Body of pancreas (tissue), 4 donors: ENCODE results near the gene ERAS. TPM values are rescaled to one million over a fixed set of nuclear protein-coding genes. Genes with fewer than 3 reads are reported as not detected.

ENCODE experiments used
- ATAC-seq: fragments of 150-250 bp; one replicate; pipeline ENCODE4 v1.9.1; 2016
- DNase-seq, 4 donors: peaks; one replicate each; pipeline ENCODE4 v3.0.0-alpha.2; 2019
- H3K27ac ChIP-seq, 4 donors: fragments of 200-600 bp; sonication (generic); 1 replicate in 3 of 4; 2 replicates in 1 of 4; pipeline versions ENCODE4 v1.5.1 to v1.6.1; 2016 to 2019; ENCODE audit warnings: mild to moderate bottlenecking in 1 of 4, mixed read lengths in 1 of 4, moderate library complexity in 1 of 4
- H3K27me3 ChIP-seq, 2 donors: fragments of 200-600 bp; sonication (generic); one replicate each; pipeline ENCODE4 v1.6.0; 2016; ENCODE audit warnings: mild to moderate bottlenecking in 1 of 2
- H3K36me3 ChIP-seq, 2 donors: fragments of 200-600 bp; sonication (generic); replicated peaks in 1 of 2; 2 replicates each; pipeline ENCODE4 v1.5.1; 2016; ENCODE audit warnings: low read depth in 2 of 2; ENCODE audit not compliant: insufficient read depth in 1 of 2
- H3K4me1 ChIP-seq: fragments of 200-600 bp; sonication (generic); one replicate; pipeline ENCODE4 v1.6.0; 2016
- H3K4me3 ChIP-seq, 2 donors: fragments of 200-600 bp; sonication (generic); 1 replicate in 1 of 2; 2 replicates in 1 of 2; pipeline ENCODE4 v1.5.1; 2016 to 2019
- H3K9me3 ChIP-seq, 3 donors: fragments of 200-600 bp; sonication (generic); 1 replicate in 2 of 3; 2 replicates in 1 of 3; pipeline ENCODE4 v1.5.1; 2016
- CTCF ChIP-seq, 7 experiments: fragments of 450-650 bp in 4 of 7; fragments of 200-600 bp in 3 of 7; sonication (generic) in 3 of 7; IDR thresholded peaks; one replicate each; pipeline ENCODE4 v1.5.1; 2016 to 2019; ENCODE audit warnings: antibody characterized with exemption in 7 of 7
- POLR2A ChIP-seq, 3 donors: fragments of 450-650 bp; IDR thresholded peaks; one replicate each; pipeline ENCODE4 v1.6.1; 2016; ENCODE audit warnings: antibody characterized with exemption in 3 of 3, mild to moderate bottlenecking in 2 of 3
- WGBS, 2 donors: methylation state at CpG; one replicate each; pipeline ENCODE4 v1.1.5; 2017; 5-methylcytosine and 5-hydroxymethylcytosine counted together
- intact Hi-C: fragments of 100-400 bp; cut with DNase I; formaldehyde crosslinking; loops from one replicate; pipeline ENCODE4 v1.15.1; 2023
- total RNA-seq, 2 donors: library from RNA; depleted of rRNA; stranded (reverse); fragments of >200 nt; gene quantifications; one replicate each; pipeline ENCODE4 v1.1.0, GENCODE V29; 2016

The ERAS gene
- not detected for total RNA-seq

GRCh38 chrX:48826135-48826875, at the start of gene ERAS:
ERAS (plus strand) TSS chrX:48826513; CDS start chrX:48829124, 2,611 bp downstream.
- Histone ChIP-seq H3K9me3 (no peaks in the 10 kb centered on the region), H3K4me3 (no peak within 1 kb of the TSS), H3K4me1 (no peaks in the 10 kb centered on the region), H3K27ac (no peak within 1 kb of the TSS), H3K27me3 (no peaks in the 10 kb centered on the region), H3K36me3 (no peaks in the 10 kb centered on the region)
- ATAC-seq (no peak), DNase-seq (no peak)
- intact Hi-C loops = no loop called here
- TF ChIP-seq POLR2A (IDR thresholded peaks at IDR 0.05) = no peak
- no peak for TF ChIP-seq CTCF (IDR thresholded peaks at IDR 0.05)
- 24 to 36% methylated on average over 5 to 29 of the region's 67 CpGs for whole genome bisulfite sequencing, 2 donors

- H3K27me3 ChIP-seq = no peaks in the 10 kb centered on the region
- intact Hi-C loops = no loop called here
Observed at GRCh38 chrX:48776818-48777439, 49.4 kb upstream of the ERAS start.

GRCh38 chrX:48779399-48779798, 46.9 kb upstream of the ERAS start:
- intact Hi-C loops = no loop called here
- TF ChIP-seq POLR2A (IDR thresholded peaks at IDR 0.05) (no peak), CTCF (IDR thresholded peaks at IDR 0.05) (no peak)
- Histone ChIP-seq H3K36me3 (no peaks in the 10 kb centered on the region), H3K4me1 (no peaks in the 10 kb centered on the region), H3K27me3 (no peaks in the 10 kb centered on the region), H3K4me3 (no peak overlapping the region), H3K9me3 (no peaks in the 10 kb centered on the region), H3K27ac (no peak overlapping the region)
- ATAC-seq = no peak
- 54 to 93% methylated on average over 3 to 7 of the region's 7 CpGs for WGBS, 2 donors
- DNase-seq = no peak

More at GRCh38 chrX:48776818-48777439, 49.4 kb upstream of the ERAS start:
- Histone ChIP-seq H3K4me1 (no peaks in the 10 kb centered on the region), H3K27ac (no peak overlapping the region), H3K4me3 (no peak overlapping the region), H3K9me3 (no peaks in the 10 kb centered on the region), H3K36me3 (no peaks in the 10 kb centered on the region)
- TF ChIP-seq POLR2A (IDR thresholded peaks at IDR 0.05) (no peak), CTCF (IDR thresholded peaks at IDR 0.05) (no peak)
- no peak for DNase-seq
- ATAC-seq = no peak
- WGBS, 2 donors = 75 to 77% methylated on average over 13 of the region's 13 CpGs

- intact Hi-C loops = no loop called here
Observed at GRCh38 chrX:48781705-48782104, 44.6 kb upstream of the ERAS start.

More at GRCh38 chrX:48781705-48782104, 44.6 kb upstream of the ERAS start:
- Histone ChIP-seq H3K4me3 (no peak overlapping the region), H3K27ac (no peak overlapping the region), H3K9me3 (no peaks in the 10 kb centered on the region), H3K27me3 (no peaks in the 10 kb centered on the region), H3K4me1 (no peaks in the 10 kb centered on the region), H3K36me3 (no peaks in the 10 kb centered on the region)
- WGBS, 2 donors = 86 to 89% methylated on average over 4 to 6 of the region's 6 CpGs
- ATAC-seq = no peak
- DNase-seq = no peak
- no peak for TF ChIP-seq POLR2A (IDR thresholded peaks at IDR 0.05)
- TF ChIP-seq CTCF (IDR thresholded peaks at IDR 0.05) = no peak
